Fibroblast of pulmonary artery (primary cell): Measurements from ENCODE around the gene PHIP.

Experiments
- DNase-seq: peaks from one replicate; pipeline ENCODE4 v3.0.0-alpha.2; 2010; ENCODE audit warnings: low read depth
- H3K4me3 ChIP-seq: replicated peaks from 2 replicates; pipeline ENCODE4 v1.5.1; 2011; ENCODE audit warnings: low read depth, mild to moderate bottlenecking, control low read depth, low read length, moderate library complexity
- CTCF ChIP-seq: IDR thresholded peaks from 2 replicates; pipeline ENCODE4 v1.5.1; 2011; ENCODE audit warnings: mild to moderate bottlenecking, control low read depth, low read length, inconsistent platforms; ENCODE audit errors: missing control alignments

Gene PHIP

GRCh38 chr6:79078075-79078969, at the start of gene PHIP:
Gene PHIP (minus strand): TSS chr6:79078254. CDS start chr6:79078068, 186 bp downstream.
- peak within 1 kb of the TSS; percentile 75 for H3K4me3 ChIP-seq
- peak; percentile 98 for DNase-seq
- TF ChIP-seq CTCF, result no peak

GRCh38 chr6:79127660-79128059, 49.6 kb upstream of the PHIP start:
- no peak for TF ChIP-seq CTCF
- no peak for DNase-seq
- H3K4me3 ChIP-seq, result no peak overlapping the region

- DNase-seq, result no peak
- H3K4me3 ChIP-seq, result no peak overlapping the region
- no peak for TF ChIP-seq CTCF
Observed at GRCh38 chr6:79119217-79119616, 41.2 kb upstream of the PHIP start.

GRCh38 chr6:79117752-79118151, 39.7 kb upstream of the PHIP start:
- no peak for TF ChIP-seq CTCF
- H3K4me3 ChIP-seq, result no peak overlapping the region
- DNase-seq, result peak; percentile 4

GRCh38 chr6:79115553-79116182, 37.6 kb upstream of the PHIP start:
- DNase-seq, result no peak
- no peak for TF ChIP-seq CTCF
- H3K4me3 ChIP-seq, result no peak overlapping the region

GRCh38 chr6:79111549-79111948, 33.5 kb upstream of the PHIP start:
- no peak for DNase-seq
- no peak for TF ChIP-seq CTCF
- H3K4me3 ChIP-seq, result no peak overlapping the region
